Duodenal mucosa (tissue), 2 donors: ENCODE results near the gene PPAN.
A peak's percentile ranks its signal among the peaks of the same experiment; 100 is the strongest.

ENCODE experiments used
- H3K27ac ChIP-seq: one replicate; pipeline ENCODE4 v1.7.0; 2013; ENCODE audit warnings: low read depth, low read length
- H3K27me3 ChIP-seq, 2 donors: one replicate each; pipeline ENCODE4 v1.7.0; 2013; ENCODE audit warnings: low read length in 2 of 2, control low read depth in 1 of 2; ENCODE audit not compliant: insufficient read depth in 2 of 2, control insufficient read depth in 1 of 2
- H3K36me3 ChIP-seq, 2 donors: one replicate each; pipeline ENCODE4 v1.7.0; 2013; ENCODE audit warnings: low read length in 2 of 2, control low read depth in 1 of 2; ENCODE audit not compliant: insufficient read depth in 2 of 2, control insufficient read depth in 1 of 2
- H3K4me1 ChIP-seq, 2 donors: one replicate each; pipeline ENCODE4 v1.7.0; 2013; ENCODE audit warnings: low read length in 2 of 2, control low read depth in 1 of 2; ENCODE audit not compliant: insufficient read depth in 2 of 2, control insufficient read depth in 1 of 2
- H3K4me3 ChIP-seq, 2 donors: one replicate each; pipeline ENCODE4 v1.7.0; 2013; ENCODE audit warnings: low read length in 2 of 2, low read depth in 1 of 2
- H3K9ac ChIP-seq, 2 donors: one replicate each; pipeline ENCODE4 v1.7.0; 2013; ENCODE audit warnings: low read length in 2 of 2, low read depth in 1 of 2
- H3K9me3 ChIP-seq, 2 donors: one replicate each; pipeline ENCODE4 v1.7.0; 2013; ENCODE audit warnings: low read length in 2 of 2, control low read depth in 1 of 2; ENCODE audit not compliant: control insufficient read depth in 1 of 2

The PPAN gene

DNA sequence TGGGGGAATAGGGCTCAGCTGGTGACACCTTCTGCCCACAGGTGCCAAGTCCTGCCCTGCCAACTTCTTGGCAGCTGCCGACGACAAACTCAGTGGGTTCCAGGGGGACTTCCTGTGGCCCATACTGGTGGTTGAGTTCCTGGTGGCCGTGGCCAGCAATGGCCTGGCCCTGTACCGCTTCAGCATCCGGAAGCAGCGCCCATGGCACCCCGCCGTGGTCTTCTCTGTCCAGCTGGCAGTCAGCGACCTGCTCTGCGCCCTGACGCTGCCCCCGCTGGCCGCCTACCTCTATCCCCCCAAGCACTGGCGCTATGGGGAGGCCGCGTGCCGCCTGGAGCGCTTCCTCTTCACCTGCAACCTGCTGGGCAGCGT is 7.4 kb downstream of the PPAN start:
- Histone ChIP-seq H3K27ac (no peak overlapping the region), H3K36me3 (peaks cover 27 to 71% of the 10 kb centered on the region in 2 donors), H3K27me3 (no peaks in the 10 kb centered on the region), H3K9ac (no peak overlapping the region), H3K4me1 (peaks cover 7 to 15% of the 10 kb centered on the region in 2 donors), H3K4me3 (peak overlapping the region in 1 of 2 donors; percentile 22), H3K9me3 (no peaks in the 10 kb centered on the region)

- no peak overlapping the region for H3K4me3 ChIP-seq
- no peak overlapping the region for H3K9ac ChIP-seq
- H3K9me3 ChIP-seq, result no peaks in the 10 kb centered on the region
- H3K27me3 ChIP-seq, result no peaks in the 10 kb centered on the region
- no peak overlapping the region for H3K27ac ChIP-seq
- H3K36me3 ChIP-seq, result peaks cover 27 to 68% of the 10 kb centered on the region in 2 donors
- peaks cover 12 to 20% of the 10 kb centered on the region in 2 donors for H3K4me1 ChIP-seq
Measured at GRCh38 chr19:10113964-10114650, 7.9 kb downstream of the PPAN start.

GRCh38 chr19:10114651-10115391 is 8.7 kb downstream of the PPAN start:
- Histone ChIP-seq H3K9ac (no peak overlapping the region), H3K9me3 (no peaks in the 10 kb centered on the region), H3K27me3 (no peaks in the 10 kb centered on the region), H3K4me1 (peaks cover 13 to 23% of the 10 kb centered on the region in 2 donors), H3K27ac (no peak overlapping the region), H3K4me3 (no peak overlapping the region), H3K36me3 (peaks cover 21 to 60% of the 10 kb centered on the region in 2 donors)

- Histone ChIP-seq H3K36me3 (peaks cover 15 to 53% of the 10 kb centered on the region in 2 donors), H3K4me1 (peaks cover 13 to 23% of the 10 kb centered on the region in 2 donors), H3K27ac (no peak overlapping the region)
Measured at GRCh38 chr19:10115392-10116084, 9.4 kb downstream of the PPAN start.

DNA sequence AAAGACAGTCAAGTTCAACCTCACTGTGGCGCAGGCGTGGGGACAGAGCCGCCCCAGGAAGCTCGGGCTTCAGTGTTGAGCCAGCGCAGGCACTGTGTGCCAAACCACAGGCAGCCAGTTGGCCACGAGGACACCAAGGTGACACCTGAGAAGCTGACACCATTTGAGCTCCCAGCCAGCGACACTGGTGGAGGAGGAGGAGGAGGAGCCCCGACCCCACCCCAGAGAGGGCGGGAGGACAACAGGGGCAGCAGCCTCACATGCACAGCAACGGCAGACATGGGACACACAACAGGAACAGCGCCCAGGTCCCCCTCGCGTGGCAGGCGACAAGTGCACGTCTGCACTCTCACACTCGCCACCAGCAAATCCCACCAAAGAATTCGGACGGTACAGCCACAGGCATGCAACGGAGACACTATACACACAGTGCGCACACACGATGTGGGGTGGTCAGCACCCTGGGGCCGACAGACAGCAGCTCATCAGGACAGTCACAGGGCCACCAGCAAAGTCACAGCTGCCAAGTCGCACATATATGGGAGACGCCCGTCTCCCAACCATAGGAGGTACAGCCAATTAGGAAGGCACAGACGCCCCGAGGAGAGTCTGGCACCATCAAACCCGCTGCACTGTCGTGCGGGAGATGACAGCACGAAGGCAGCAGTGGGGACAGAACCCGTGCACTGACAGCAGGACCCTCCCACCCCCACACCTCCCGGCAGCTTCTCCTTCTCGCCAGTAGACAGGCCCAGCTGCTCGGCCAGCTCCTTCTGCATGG is 10.1 kb downstream of the PPAN start:
- no peaks in the 10 kb centered on the region for H3K9me3 ChIP-seq
- H3K4me3 ChIP-seq, result no peak overlapping the region
- no peak overlapping the region for H3K27ac ChIP-seq
- peaks cover 13 to 23% of the 10 kb centered on the region in 2 donors for H3K4me1 ChIP-seq
- H3K9ac ChIP-seq, result no peak overlapping the region
- no peaks in the 10 kb centered on the region for H3K27me3 ChIP-seq
- peaks cover 15 to 47% of the 10 kb centered on the region in 2 donors for H3K36me3 ChIP-seq

More at GRCh38 chr19:10115392-10116084, 9.4 kb downstream of the PPAN start:
- Histone ChIP-seq H3K9ac (no peak overlapping the region), H3K4me3 (no peak overlapping the region), H3K9me3 (no peaks in the 10 kb centered on the region), H3K27me3 (no peaks in the 10 kb centered on the region)

- Histone ChIP-seq H3K9me3 (no peaks in the 10 kb centered on the region), H3K27ac (no peak overlapping the region), H3K36me3 (peaks cover 15 to 44% of the 10 kb centered on the region in 2 donors), H3K4me3 (no peak overlapping the region), H3K4me1 (peaks cover 13 to 23% of the 10 kb centered on the region in 2 donors), H3K27me3 (no peaks in the 10 kb centered on the region), H3K9ac (no peak overlapping the region)
Measured at GRCh38 chr19:10116866-10117616, 10.9 kb downstream of the PPAN start.

GRCh38 chr19:10118960-10119359 is 12.8 kb downstream of the PPAN start:
- Histone ChIP-seq H3K27me3 (no peaks in the 10 kb centered on the region), H3K4me3 (peak overlapping the region; percentile 87 to 98), H3K9me3 (no peaks in the 10 kb centered on the region), H3K4me1 (peaks cover 9 to 11% of the 10 kb centered on the region in 2 donors), H3K9ac (peak overlapping the region; percentile 94 to 95), H3K36me3 (peaks cover 15 to 44% of the 10 kb centered on the region in 2 donors), H3K27ac (no peak overlapping the region)

DNA sequence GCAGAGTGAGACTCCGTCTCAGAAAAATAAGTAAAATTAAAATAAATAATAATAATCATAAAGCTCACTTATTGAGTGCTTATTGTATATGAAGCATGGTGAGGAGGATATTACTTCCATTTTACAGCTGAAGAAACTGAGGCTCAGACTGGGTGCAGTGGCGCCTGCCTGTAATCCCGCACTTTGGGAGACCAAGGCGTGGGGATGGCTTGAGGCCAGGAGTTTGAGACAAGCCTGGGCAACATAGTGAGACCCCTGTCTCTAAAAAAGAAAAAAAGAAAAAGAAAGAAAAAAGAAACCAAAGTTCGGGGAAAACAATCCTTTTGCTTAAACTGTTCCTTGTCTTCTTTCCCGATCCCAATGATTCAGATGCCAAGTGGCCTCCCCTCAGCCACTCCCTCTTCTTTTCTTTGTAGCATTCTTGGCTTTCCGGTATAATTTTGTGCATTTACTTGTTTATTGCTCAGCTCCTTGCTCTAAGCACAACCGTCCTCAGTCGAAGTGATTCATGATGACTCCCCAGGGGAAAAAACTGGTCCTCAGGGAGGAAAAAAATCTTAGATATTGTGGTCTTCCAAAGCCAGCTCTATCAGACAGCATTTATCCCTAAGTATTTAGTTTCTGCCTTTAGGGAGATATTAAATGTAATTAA is 14.5 kb downstream of the PPAN start:
- Histone ChIP-seq H3K9ac (no peak overlapping the region), H3K9me3 (no peaks in the 10 kb centered on the region), H3K4me1 (peaks cover 9 to 11% of the 10 kb centered on the region in 2 donors), H3K4me3 (no peak overlapping the region), H3K27ac (no peak overlapping the region), H3K36me3 (peaks cover 15 to 28% of the 10 kb centered on the region in 2 donors), H3K27me3 (no peaks in the 10 kb centered on the region)

GRCh38 chr19:10122045-10122444 is 15.9 kb downstream of the PPAN start:
- Histone ChIP-seq H3K36me3 (peaks cover 7 to 14% of the 10 kb centered on the region in 2 donors), H3K27me3 (no peaks in the 10 kb centered on the region), H3K9ac (no peak overlapping the region), H3K4me1 (peaks cover 9 to 11% of the 10 kb centered on the region in 2 donors), H3K4me3 (no peak overlapping the region), H3K27ac (no peak overlapping the region), H3K9me3 (no peaks in the 10 kb centered on the region)
